HCT116 (cell line): Measurements from ENCODE around the gene RGL3.

Experiments used
- ATF3 ChIP-seq: IDR thresholded peaks from 2 replicates; pipeline ENCODE4 v1.6.1; 2012
- CEBPB ChIP-seq: IDR thresholded peaks from 2 replicates; pipeline ENCODE4 v1.6.1; 2012; ENCODE audit warnings: low read depth
- EZH2 ChIP-seq: fragments of 200-600 bp; sonication (generic); IDR thresholded peaks from 2 replicates; pipeline ENCODE4 v1.6.1; 2017; ENCODE audit warnings: antibody characterized with exemption, mixed run types
- EZH2phosphoT487 ChIP-seq: fragments of 200-600 bp; IDR thresholded peaks from 2 replicates; pipeline ENCODE4 v1.6.1; 2018; ENCODE audit warnings: antibody characterized with exemption, borderline replicate concordance
- MAX ChIP-seq: IDR thresholded peaks from 2 replicates; pipeline ENCODE4 v1.6.1; 2012
- POLR2A ChIP-seq: IDR thresholded peaks from 2 replicates; pipeline ENCODE4 v1.7.0; 2011; ENCODE audit warnings: borderline replicate concordance; ENCODE audit not compliant: insufficient read depth, insufficient read length; ENCODE audit errors: extremely low read depth
- POLR2AphosphoS5 ChIP-seq: IDR thresholded peaks from 2 replicates; pipeline ENCODE4 v1.6.1; 2011; ENCODE audit warnings: mild to moderate bottlenecking, low read depth, low read length, moderate library complexity
- RAD21 ChIP-seq: IDR thresholded peaks from 2 replicates; pipeline ENCODE4 v1.6.1; 2012; ENCODE audit warnings: low read depth, mild to moderate bottlenecking
- SP1 ChIP-seq: IDR thresholded peaks from 2 replicates; pipeline ENCODE4 v1.6.1; 2012; ENCODE audit warnings: low read depth
- TF ChIP-seq, protein P1 (sequence below), 3 experiments: fragments of 200-600 bp in 1 of 3; sonication (generic) in 1 of 3; IDR thresholded peaks in 2 of 3; conservative IDR thresholded peaks in 1 of 3; 2 replicates each; pipeline ENCODE4 v1.5.1; 2012 to 2017; ENCODE audit warnings: low read depth in 2 of 3, low read length in 2 of 3, antibody characterized with exemption in 1 of 3, borderline replicate concordance in 1 of 3, control low read depth in 1 of 3, mild to moderate bottlenecking in 1 of 3, mixed read lengths in 1 of 3, mixed run types in 1 of 3, moderate library complexity in 1 of 3; ENCODE audit not compliant: insufficient read depth in 1 of 3

DNA sequence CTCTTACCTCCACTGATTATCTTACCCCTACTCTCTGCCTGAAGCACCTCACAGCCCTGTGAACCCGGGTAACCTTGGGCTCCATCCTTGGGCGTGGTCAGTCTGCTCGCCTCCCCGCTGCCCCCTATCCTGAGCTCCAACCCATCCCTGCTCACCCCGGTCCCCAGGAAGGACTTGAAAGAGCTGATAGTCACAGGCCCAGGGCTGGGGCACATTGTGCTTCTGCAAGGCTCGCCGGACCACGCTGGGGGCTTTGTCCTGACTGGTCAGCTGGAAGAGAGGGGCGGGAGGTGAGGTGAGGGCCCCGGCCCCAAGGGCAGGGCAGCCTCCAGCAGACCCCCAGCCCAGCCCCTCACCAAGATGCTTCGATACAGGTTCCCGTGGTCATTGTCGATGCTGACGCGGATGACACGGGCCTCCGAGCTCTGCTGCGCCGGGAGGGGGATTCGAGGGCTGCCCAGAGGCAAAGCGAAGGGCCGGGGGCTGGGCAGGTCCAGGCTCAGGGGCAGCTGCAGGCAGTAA is 22.0 kb downstream of the RGL3 start:
- no peak for TF ChIP-seq MAX
- no peak for TF ChIP-seq CEBPB
- TF ChIP-seq, protein P1, sequence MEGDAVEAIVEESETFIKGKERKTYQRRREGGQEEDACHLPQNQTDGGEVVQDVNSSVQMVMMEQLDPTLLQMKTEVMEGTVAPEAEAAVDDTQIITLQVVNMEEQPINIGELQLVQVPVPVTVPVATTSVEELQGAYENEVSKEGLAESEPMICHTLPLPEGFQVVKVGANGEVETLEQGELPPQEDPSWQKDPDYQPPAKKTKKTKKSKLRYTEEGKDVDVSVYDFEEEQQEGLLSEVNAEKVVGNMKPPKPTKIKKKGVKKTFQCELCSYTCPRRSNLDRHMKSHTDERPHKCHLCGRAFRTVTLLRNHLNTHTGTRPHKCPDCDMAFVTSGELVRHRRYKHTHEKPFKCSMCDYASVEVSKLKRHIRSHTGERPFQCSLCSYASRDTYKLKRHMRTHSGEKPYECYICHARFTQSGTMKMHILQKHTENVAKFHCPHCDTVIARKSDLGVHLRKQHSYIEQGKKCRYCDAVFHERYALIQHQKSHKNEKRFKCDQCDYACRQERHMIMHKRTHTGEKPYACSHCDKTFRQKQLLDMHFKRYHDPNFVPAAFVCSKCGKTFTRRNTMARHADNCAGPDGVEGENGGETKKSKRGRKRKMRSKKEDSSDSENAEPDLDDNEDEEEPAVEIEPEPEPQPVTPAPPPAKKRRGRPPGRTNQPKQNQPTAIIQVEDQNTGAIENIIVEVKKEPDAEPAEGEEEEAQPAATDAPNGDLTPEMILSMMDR (IDR thresholded peaks at IDR 0.05 in 2 of 3, conservative IDR thresholded peaks at IDR 0.05 in 1 of 3; ENCODE audit: borderline replicate concordance in 1 of 3, insufficient read depth in 1 of 3, low read depth in 2 of 3, low read length in 2 of 3): no peak
- no peak for TF ChIP-seq POLR2AphosphoS5
- no peak for TF ChIP-seq RAD21
- no peak for TF ChIP-seq SP1
- TF ChIP-seq EZH2phosphoT487: no peak
- TF ChIP-seq POLR2A: no peak
- TF ChIP-seq EZH2: no peak
- no peak for TF ChIP-seq ATF3
